Measurements from ENCODE around the gene SDK1.

GRCh38 chr7:3386423-3387190 lies 85.6 kb downstream of the SDK1 start:
- TF ChIP-seq POLR2A (IDR thresholded peaks at IDR 0.05; ENCODE audit: low read length) (no peak), GATA1 (IDR thresholded peaks at IDR 0.05; ENCODE audit: low read depth, low read length) (no peak)
